ENCODE results near the gene HOXB6. TPM values are rescaled to one million over a fixed set of nuclear protein-coding genes. Genes with fewer than 3 reads are reported as not detected.

Gene HOXB6
- polyA plus RNA-seq, 1 donor from 2014 or later: not detected

DNA sequence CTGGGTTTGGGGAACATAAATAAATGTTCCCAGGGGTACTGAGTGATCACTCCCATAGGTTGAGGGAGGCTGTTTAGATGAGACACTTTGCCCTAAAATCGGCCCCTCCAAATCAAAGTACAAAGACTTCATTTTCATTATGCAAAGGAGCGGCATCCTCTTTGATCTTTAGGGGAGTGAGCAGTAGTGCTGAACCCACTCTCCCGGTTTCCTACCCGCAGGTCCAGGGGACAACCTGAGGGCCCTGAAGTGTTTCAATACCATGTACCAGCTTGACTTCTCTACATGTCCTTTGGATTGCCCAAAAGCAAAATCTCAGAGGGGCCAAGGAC lies 3.6 kb downstream of the HOXB6 start:
- peaks cover 79% of the 10 kb centered on the region for H3K27me3 Mint-ChIP-seq
- peaks cover 12 to 16% (median 15%) of the 10 kb centered on the region in 3 donors for H3K4me1 Mint-ChIP-seq
- H3K9me3 Mint-ChIP-seq: peaks cover 0 to 2% (median 0%) of the 10 kb centered on the region in 3 donors
- H3K27ac Mint-ChIP-seq: peak overlapping the region; percentile 49 to 73 (median 53)
- no peaks in the 10 kb centered on the region for H3K36me3 Mint-ChIP-seq
- peak overlapping the region in 1 of 4 donors; percentile 60 for H3K4me3 Mint-ChIP-seq

GRCh38 chr17:48600244-48601098 lies 4.3 kb downstream of the HOXB6 start:
- H3K4me3 Mint-ChIP-seq: peak overlapping the region in 1 of 4 donors; percentile 60
- H3K9me3 Mint-ChIP-seq: peaks cover 0 to 2% (median 0%) of the 10 kb centered on the region in 3 donors
- H3K27ac Mint-ChIP-seq: peak overlapping the region; percentile 49 to 73 (median 53)
- H3K36me3 Mint-ChIP-seq: no peaks in the 10 kb centered on the region
- peaks cover 12 to 16% (median 15%) of the 10 kb centered on the region in 3 donors for H3K4me1 Mint-ChIP-seq
- peaks cover 83% of the 10 kb centered on the region for H3K27me3 Mint-ChIP-seq

- Mint-ChIP-seq H3K27ac (peak overlapping the region in 2 of 3 donors; percentile 44 to 49), H3K4me1 (peaks cover 12 to 16% (median 15%) of the 10 kb centered on the region in 3 donors), H3K4me3 (peak overlapping the region in 1 of 4 donors; percentile 54), H3K36me3 (no peaks in the 10 kb centered on the region), H3K27me3 (peaks cover 79% of the 10 kb centered on the region), H3K9me3 (peaks cover 0 to 2% (median 0%) of the 10 kb centered on the region in 3 donors)
Measured at GRCh38 chr17:48599354-48599753, 5.4 kb downstream of the HOXB6 start.

DNA sequence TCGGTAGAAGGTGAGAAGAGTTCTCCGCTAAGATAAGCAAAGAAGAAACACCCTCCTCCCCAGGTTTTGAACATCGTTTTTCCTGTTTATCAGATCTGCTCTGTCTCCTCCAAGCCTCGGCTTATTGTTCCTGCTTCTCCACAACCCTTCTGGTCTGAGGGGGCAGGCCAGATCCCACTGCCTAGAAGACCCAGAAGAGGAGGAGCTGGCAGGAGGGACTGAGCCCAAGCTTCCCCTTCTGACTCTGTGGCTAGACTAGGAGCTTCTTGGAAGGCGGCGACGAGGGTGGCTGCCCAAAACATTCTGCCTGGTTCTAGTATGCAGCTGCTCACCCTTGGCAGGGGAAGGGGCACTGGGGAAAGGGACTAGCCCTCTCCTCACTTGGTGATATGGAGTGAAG lies 6.0 kb downstream of the HOXB6 start:
- Mint-ChIP-seq H3K27me3 (peaks cover 78% of the 10 kb centered on the region), H3K27ac (peak overlapping the region; percentile 37 to 86 (median 49)), H3K9me3 (peaks cover 0 to 2% (median 0%) of the 10 kb centered on the region in 3 donors), H3K4me3 (peak overlapping the region; percentile 12 to 91 (median 44)), H3K36me3 (no peaks in the 10 kb centered on the region), H3K4me1 (peaks cover 13 to 19% (median 16%) of the 10 kb centered on the region in 3 donors)

DNA sequence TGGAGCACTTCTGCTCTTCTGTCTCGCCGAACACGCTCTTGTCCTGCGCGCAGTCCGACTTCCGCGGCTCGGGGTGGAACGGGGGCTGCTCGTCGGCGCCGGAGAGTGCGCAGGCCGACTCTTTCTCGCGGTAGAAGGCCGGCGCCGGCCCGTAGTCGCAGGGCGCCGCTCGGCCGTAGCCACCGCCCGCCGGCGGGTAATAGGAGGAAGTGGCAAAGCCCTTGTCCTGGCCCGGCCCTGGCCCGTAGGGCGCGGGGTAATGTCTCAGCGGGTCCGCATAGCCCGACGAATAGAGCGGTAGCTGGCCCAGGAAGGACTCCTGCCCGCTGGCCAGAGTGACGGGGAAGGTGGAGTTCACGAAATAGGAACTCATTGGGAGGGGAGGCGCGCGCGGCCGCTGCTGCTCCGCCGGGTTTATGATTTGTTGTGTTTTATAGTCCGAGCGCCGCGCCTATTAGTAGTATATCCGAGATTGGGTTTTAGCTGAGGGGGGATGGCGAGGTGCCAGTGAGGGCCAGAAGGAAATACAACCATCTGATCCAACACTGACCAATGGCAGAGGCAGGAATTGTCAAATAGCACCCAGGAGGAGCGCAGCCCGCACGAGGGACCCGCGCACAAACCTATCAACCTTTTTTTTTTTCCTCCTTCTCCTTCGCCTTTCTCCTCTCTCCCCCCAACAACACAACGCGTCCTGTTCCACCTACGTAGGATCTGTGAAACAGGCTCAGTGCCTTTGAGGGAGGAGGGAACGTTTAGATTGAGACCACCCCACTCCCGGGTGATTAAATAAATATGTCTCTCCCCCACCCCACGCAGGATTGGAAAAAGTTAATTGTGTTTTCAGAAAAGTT lies 6.8 kb downstream of the HOXB6 start:
- Mint-ChIP-seq H3K36me3 (no peaks in the 10 kb centered on the region), H3K4me1 (peaks cover 16 to 25% (median 17%) of the 10 kb centered on the region in 3 donors), H3K27ac (peak overlapping the region; percentile 49 to 90 (median 86))

DNA sequence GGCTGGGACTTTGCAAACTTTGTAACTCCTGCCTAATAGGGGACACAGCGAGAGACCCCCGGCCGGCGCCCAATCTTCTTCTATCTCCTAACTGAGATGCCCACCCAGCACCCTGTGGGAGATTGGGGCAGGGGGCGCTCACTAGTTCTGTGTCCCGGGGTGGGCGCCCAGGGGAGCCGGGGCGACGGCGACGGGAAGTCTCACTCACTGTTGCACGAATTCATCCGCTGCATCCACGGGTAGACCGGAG lies 7.3 kb downstream of the HOXB6 start:
- H3K27me3 Mint-ChIP-seq: peaks cover 77% of the 10 kb centered on the region

More for the DNA sequence above, 6.8 kb downstream of the HOXB6 start:
- peak overlapping the region; percentile 54 to 93 (median 82) for H3K4me3 Mint-ChIP-seq
- peaks cover 0 to 2% (median 0%) of the 10 kb centered on the region in 3 donors for H3K9me3 Mint-ChIP-seq
- H3K27me3 Mint-ChIP-seq: peaks cover 77% of the 10 kb centered on the region

DNA sequence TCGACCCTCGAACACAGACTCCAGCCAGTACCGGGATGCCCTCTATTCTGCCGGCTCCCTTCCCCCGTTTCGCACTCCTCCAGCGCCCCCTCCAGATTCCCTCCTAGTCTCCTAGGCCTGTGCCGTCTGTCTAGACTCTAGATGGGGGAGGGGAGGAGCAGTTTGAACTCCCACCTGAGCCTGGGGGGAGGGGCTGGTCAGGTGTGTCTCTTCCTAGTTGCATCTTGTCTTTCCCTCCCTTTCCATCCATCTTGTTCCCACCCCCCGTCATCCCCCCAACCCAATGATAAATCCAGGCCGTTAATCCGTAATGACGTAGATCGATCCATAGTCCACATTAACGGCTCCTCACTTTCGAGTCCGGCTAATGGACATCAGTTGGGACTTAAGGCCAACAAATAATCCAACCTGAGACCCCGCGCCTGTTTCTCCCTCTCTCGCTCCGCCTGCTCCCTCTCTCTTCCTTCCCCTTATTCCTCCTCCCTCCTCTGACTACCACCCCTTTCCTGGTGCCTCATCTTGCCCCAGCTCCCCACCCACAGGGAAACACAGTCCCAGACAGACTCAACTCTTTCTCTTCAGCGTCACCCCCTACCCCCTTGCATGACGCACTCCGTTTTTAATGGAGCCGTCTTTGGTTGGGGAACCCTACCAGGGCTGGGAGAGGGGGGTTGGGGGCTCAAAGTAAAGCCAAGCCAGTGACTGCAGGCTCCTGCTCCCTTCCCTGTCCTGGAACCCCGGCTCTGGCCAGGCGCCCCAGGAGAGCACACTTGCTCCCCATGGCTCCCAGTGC lies 7.9 kb downstream of the HOXB6 start:
- peak overlapping the region; percentile 49 to 90 (median 53) for H3K27ac Mint-ChIP-seq
- H3K27me3 Mint-ChIP-seq: peaks cover 77% of the 10 kb centered on the region
- H3K4me3 Mint-ChIP-seq: peak overlapping the region; percentile 54 to 82 (median 76)
- no peaks in the 10 kb centered on the region for H3K36me3 Mint-ChIP-seq
- peaks cover 0 to 2% (median 0%) of the 10 kb centered on the region in 3 donors for H3K9me3 Mint-ChIP-seq
- H3K4me1 Mint-ChIP-seq: peaks cover 14 to 26% (median 20%) of the 10 kb centered on the region in 3 donors

More for the DNA sequence above, 7.3 kb downstream of the HOXB6 start:
- Mint-ChIP-seq H3K27ac (peak overlapping the region in 2 of 3 donors; percentile 49 to 90), H3K4me1 (peaks cover 15 to 27% (median 21%) of the 10 kb centered on the region in 3 donors), H3K4me3 (peak overlapping the region; percentile 54 to 93 (median 82)), H3K9me3 (peaks cover 0 to 2% (median 0%) of the 10 kb centered on the region in 3 donors), H3K36me3 (no peaks in the 10 kb centered on the region)

DNA sequence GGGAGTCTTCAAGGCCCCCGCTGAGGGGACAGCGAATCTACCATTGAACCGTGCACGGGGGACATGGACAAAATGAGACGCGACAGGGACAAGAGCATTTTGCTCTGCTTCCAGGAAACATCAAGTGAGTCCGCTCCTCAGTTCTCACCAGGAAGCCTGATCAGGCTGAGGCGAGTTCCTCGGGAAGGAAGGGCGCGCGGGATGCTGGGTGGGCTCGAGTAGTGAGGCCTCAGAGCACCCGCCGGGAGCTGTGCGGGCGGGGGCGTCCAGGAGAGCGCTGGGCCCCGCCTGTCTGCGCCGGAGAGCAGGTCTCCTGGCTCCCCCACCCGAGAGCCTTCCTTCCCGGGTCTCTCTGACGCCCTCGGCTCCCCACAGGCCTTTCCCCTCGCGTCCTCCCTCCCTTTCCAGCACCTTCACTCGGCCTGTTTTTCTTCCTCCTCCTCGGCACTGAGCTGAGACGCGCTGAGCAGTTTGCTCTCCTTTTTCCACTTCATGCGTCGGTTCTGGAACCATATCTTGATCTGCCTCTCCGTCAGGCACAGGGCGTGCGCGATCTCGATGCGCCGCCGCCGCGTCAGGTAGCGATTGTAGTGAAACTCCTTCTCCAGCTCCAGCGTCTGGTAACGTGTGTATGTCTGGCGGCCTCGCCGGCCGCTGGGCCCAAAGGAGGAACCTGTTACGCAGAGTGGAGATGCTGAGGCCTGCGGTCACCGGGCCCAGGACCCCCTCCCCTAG lies 8.6 kb downstream of the HOXB6 start:
- peak overlapping the region; percentile 17 to 90 (median 71) for H3K27ac Mint-ChIP-seq
- H3K4me3 Mint-ChIP-seq: peak overlapping the region; percentile 34 to 82 (median 72)
- H3K4me1 Mint-ChIP-seq: peaks cover 15 to 26% (median 20%) of the 10 kb centered on the region in 3 donors
- peaks cover 0 to 2% (median 0%) of the 10 kb centered on the region in 3 donors for H3K9me3 Mint-ChIP-seq
- no peaks in the 10 kb centered on the region for H3K36me3 Mint-ChIP-seq
- H3K27me3 Mint-ChIP-seq: peaks cover 77% of the 10 kb centered on the region

GRCh38 chr17:48595278-48595999 lies 9.3 kb downstream of the HOXB6 start:
- Mint-ChIP-seq H3K27me3 (peaks cover 79% of the 10 kb centered on the region), H3K4me1 (peaks cover 15 to 26% (median 20%) of the 10 kb centered on the region in 3 donors), H3K4me3 (peak overlapping the region in 2 of 4 donors; percentile 20 to 45), H3K9me3 (peaks cover 0 to 2% (median 0%) of the 10 kb centered on the region in 3 donors), H3K36me3 (no peaks in the 10 kb centered on the region), H3K27ac (peak overlapping the region; percentile 10 to 71 (median 43))

DNA sequence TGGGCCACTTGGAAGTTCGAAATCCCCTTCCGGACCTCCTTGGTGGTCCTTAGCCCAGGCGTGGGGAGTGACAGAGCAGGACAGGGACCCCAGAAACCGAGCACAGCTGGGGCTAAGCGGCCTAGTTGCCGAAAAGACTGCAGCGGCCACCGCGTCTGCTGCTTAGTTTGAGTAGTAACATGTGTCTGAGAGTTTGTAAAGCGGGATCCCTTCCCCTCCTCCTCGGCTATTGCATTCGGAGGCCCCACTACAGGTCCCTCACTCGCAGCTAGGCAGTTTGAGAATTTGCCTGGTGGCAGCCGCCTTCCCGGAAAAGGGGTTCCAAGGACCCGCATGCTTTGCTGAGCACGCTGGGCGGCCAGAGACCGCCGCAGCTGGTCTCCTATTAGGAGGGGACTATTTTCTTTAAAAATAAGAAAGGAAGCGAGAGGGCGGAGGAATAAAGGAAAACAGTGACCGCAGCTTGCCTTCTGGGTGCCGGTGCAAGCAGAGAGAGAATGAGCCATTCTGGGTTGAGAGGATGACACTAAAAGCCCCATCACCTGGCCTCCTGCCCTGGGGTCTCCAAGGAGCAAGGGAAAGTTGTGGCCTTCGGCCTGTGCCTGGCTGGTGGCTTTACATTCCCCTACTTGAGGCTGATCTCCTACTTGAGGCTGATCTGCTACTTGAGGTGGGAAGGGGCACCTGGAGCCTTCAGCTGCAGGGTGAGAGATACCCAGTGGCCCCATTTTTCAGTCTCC lies 10.1 kb downstream of the HOXB6 start:
- H3K27ac Mint-ChIP-seq: peak overlapping the region; percentile 10 to 71 (median 43)
- H3K4me3 Mint-ChIP-seq: no peak overlapping the region
- peaks cover 0 to 2% (median 0%) of the 10 kb centered on the region in 3 donors for H3K9me3 Mint-ChIP-seq
- H3K4me1 Mint-ChIP-seq: peaks cover 17 to 26% (median 21%) of the 10 kb centered on the region in 3 donors
- no peaks in the 10 kb centered on the region for H3K36me3 Mint-ChIP-seq
- H3K27me3 Mint-ChIP-seq: peaks cover 81% of the 10 kb centered on the region

GRCh38 chr17:48593840-48594537 lies 10.8 kb downstream of the HOXB6 start:
- H3K4me1 Mint-ChIP-seq: peaks cover 17 to 26% (median 21%) of the 10 kb centered on the region in 3 donors
- H3K36me3 Mint-ChIP-seq: no peaks in the 10 kb centered on the region
- H3K4me3 Mint-ChIP-seq: peak overlapping the region in 3 of 4 donors; percentile 21 to 79 (median 70)
- peaks cover 80% of the 10 kb centered on the region for H3K27me3 Mint-ChIP-seq
- H3K9me3 Mint-ChIP-seq: peaks cover 0 to 2% (median 0%) of the 10 kb centered on the region in 3 donors
- H3K27ac Mint-ChIP-seq: peak overlapping the region in 2 of 3 donors; percentile 89 to 90

All from IgD-negative memory B cell (primary cell).